Measurements from ENCODE around the gene LTBR. TPM values are rescaled to one million over a fixed set of nuclear protein-coding genes. Genes with fewer than 3 reads are reported as not detected.
"Not testable (repeated sequence)": the region's sequence is repeated elsewhere in the genome, so short reads cannot be mapped to it uniquely, and the experiment has no call there.

The LTBR gene
- total RNA-seq, 1 experiment from 2014 or later, result 3.1 TPM

GRCh38 chr12:6343518-6343917 is 40.4 kb upstream of the LTBR start:
- peaks cover 27% of the 10 kb centered on the region for H3K4me1 ChIP-seq (ENCODE audit: control insufficient read depth, insufficient read depth, low read length)
- no peaks in the 10 kb centered on the region for H3K9me3 ChIP-seq (ENCODE audit: control insufficient read depth, insufficient read depth, low read depth, low read length)
- H3K4me3 ChIP-seq (ENCODE audit: low read depth in 2 of 2, low read length in 2 of 2), result no peak overlapping the region
- BruUV-seq (replicated peaks), result no TSS peak
- no peaks in the 10 kb centered on the region; the same call in 1 of the 2 replicates for H3K36me3 ChIP-seq (ENCODE audit: control insufficient read depth, insufficient read depth, low read length)
- CTCF ChIA-PET, result interaction anchor here (0.6 kb wide), 1 partner anchor 13 kb away, joined by 3 read pairs; no protein-coding TSS in a partner anchor
- peak overlapping the region; percentile 71 for H3K27ac ChIP-seq (ENCODE audit: low read length)
- POLR2A ChIA-PET, result no interaction called here
- intact Hi-C loops (cut with micrococcal nuclease; ENCODE audit: unreplicated experiment) (no loop called here), in situ Hi-C loops (cut with HindIII; ENCODE audit: low pct_unique_long_range_greater_than_20kb, low sequenced_read_pairs) (no loop called here)
- H3K27me3 ChIP-seq (ENCODE audit: control insufficient read depth, insufficient read depth, low read length), result no peaks in the 10 kb centered on the region
- no peak for ATAC-seq
- TF ChIP-seq, protein P1, sequence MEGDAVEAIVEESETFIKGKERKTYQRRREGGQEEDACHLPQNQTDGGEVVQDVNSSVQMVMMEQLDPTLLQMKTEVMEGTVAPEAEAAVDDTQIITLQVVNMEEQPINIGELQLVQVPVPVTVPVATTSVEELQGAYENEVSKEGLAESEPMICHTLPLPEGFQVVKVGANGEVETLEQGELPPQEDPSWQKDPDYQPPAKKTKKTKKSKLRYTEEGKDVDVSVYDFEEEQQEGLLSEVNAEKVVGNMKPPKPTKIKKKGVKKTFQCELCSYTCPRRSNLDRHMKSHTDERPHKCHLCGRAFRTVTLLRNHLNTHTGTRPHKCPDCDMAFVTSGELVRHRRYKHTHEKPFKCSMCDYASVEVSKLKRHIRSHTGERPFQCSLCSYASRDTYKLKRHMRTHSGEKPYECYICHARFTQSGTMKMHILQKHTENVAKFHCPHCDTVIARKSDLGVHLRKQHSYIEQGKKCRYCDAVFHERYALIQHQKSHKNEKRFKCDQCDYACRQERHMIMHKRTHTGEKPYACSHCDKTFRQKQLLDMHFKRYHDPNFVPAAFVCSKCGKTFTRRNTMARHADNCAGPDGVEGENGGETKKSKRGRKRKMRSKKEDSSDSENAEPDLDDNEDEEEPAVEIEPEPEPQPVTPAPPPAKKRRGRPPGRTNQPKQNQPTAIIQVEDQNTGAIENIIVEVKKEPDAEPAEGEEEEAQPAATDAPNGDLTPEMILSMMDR (IDR thresholded peaks at IDR 0.05), result no peak
- TF ChIP-seq SIN3A (IDR thresholded peaks at IDR 0.05; ENCODE audit: borderline replicate concordance, insufficient read depth, low read depth, low read length) (no peak), REST (IDR thresholded peaks at IDR 0.05; ENCODE audit: insufficient read depth in 1 of 2, low read depth in 2 of 2, low read length in 1 of 2) (no peak), POLR2AphosphoS5 (IDR thresholded peaks at IDR 0.05; ENCODE audit: low read depth, low read length) (no peak), TCF7L2 (IDR thresholded peaks at IDR 0.05; ENCODE audit: low read depth, low read length) (no peak)
- DNase-seq (ENCODE audit: low read depth, low spot score), result no peak

DNA sequence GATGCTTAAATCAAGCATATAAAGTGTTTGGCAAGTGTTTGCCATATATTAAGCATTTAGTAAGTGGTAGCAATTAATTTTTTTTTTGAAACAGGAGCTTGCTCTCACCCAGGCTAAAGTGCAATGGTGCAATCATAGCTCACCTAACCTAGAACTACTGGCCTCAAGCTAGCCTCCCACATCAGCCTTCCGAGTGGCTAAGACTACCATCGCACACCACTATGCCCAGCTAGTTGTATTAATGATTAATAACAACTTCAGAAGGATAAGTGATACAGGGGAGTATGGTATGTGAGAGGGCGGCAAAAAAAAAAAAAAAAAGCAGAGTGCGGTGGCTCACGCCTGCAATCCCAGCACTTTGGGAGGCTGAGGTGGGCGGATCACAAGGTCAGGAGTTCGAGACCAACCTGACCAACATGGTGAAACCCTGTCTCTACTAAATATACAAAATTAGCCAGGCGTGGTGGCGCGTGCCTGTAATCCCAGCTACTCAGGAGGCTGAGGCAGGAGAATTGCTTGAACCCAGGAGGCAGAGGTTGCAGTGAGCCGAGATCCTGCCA is 39.8 kb upstream of the LTBR start:
- BruUV-seq (replicated peaks); H3K36me3 ChIP-seq (ENCODE audit: control insufficient read depth, insufficient read depth, low read length); ATAC-seq; H3K27me3 ChIP-seq (ENCODE audit: control insufficient read depth, insufficient read depth, low read length); intact Hi-C loops (cut with micrococcal nuclease; ENCODE audit: unreplicated experiment); in situ Hi-C loops (cut with HindIII; ENCODE audit: low pct_unique_long_range_greater_than_20kb, low sequenced_read_pairs); H3K9me3 ChIP-seq (ENCODE audit: control insufficient read depth, insufficient read depth, low read depth, low read length); H3K4me3 ChIP-seq (ENCODE audit: low read depth in 2 of 2, low read length in 2 of 2); DNase-seq (ENCODE audit: low read depth, low spot score): not testable (repeated sequence)
- POLR2A ChIA-PET, result interaction anchor here (0.6 kb wide), 1 partner anchor 236 kb away, joined by 3 read pairs; no protein-coding TSS in a partner anchor
- Histone ChIP-seq H3K4me1 (ENCODE audit: control insufficient read depth, insufficient read depth, low read length) (peaks cover 22% of the 10 kb centered on the region), H3K27ac (ENCODE audit: low read length) (peak overlapping the region; percentile 71)
- CTCF ChIA-PET, result interaction anchor here (0.6 kb wide), 1 partner anchor 12 kb away, joined by 3 read pairs; no protein-coding TSS in a partner anchor
